H1 (cell line): Measurements from ENCODE around the gene BPIFB2. TPM values are rescaled to one million over a fixed set of nuclear protein-coding genes. Genes with fewer than 3 reads are reported as not detected.
A peak's percentile ranks its signal among the peaks of the same experiment; 100 is the strongest.

Experiments
- CTCF ChIA-PET: fragments of 300-600 bp; sonication (Branson Sonifier 250); formaldehyde crosslinking; loops from one replicate; lab custom pipeline; 2021; ENCODE audit not compliant: partially characterized antibody; lab: Charles Lee
- POLR2A ChIA-PET: fragments of 300-600 bp; sonication (Branson Sonifier 250); formaldehyde crosslinking; loops from one replicate; lab custom pipeline; 2021; ENCODE audit warnings: inconsistent platforms; ENCODE audit not compliant: partially characterized antibody; lab: Charles Lee
- DNase-seq, 2 experiments: peaks; one replicate each; pipeline versions ENCODE4 v3.0.0 to v3.0.0-alpha.2; 2010 to 2022; ENCODE audit warnings: low spot score in 2 of 2, low read depth in 1 of 2, mixed read lengths in 1 of 2
- FAIRE-seq: peaks from 2 replicates; lab custom pipeline; 2011; peaks lifted over from hg19 to GRCh38; lab: Jason Lieb, UNC
- H2AFZ ChIP-seq: 2 replicates; pipeline ENCODE4 v1.8.1; 2012; ENCODE audit warnings: low read length, inconsistent platforms
- H2AK5ac ChIP-seq: 2 replicates; pipeline ENCODE4 v1.6.1; 2013; ENCODE audit warnings: low read depth, low read length
- H2BK120ac ChIP-seq: replicated peaks from 2 replicates; pipeline ENCODE3; 2013; ENCODE audit warnings: low read depth, low read length, inconsistent platforms
- H2BK12ac ChIP-seq: 2 replicates; pipeline ENCODE4 v1.6.1; 2013; ENCODE audit warnings: low read depth, low read length
- H2BK15ac ChIP-seq: 2 replicates; pipeline ENCODE4 v1.6.1; 2013; ENCODE audit warnings: low read length
- H2BK20ac ChIP-seq: 2 replicates; pipeline ENCODE4 v1.6.1; 2013; ENCODE audit warnings: low read length
- H2BK5ac ChIP-seq: 2 replicates; pipeline ENCODE4 v1.6.1; 2013; ENCODE audit warnings: low read depth, low read length
- H3K14ac ChIP-seq: 2 replicates; pipeline ENCODE4 v1.6.1; 2013; ENCODE audit warnings: inconsistent platforms; ENCODE audit not compliant: insufficient read length
- H3K18ac ChIP-seq: 2 replicates; pipeline ENCODE4 v1.6.1; 2013; ENCODE audit warnings: low read length; ENCODE audit errors: extremely low read depth
- H3K23ac ChIP-seq: 2 replicates; pipeline ENCODE4 v1.6.1; 2013; ENCODE audit warnings: inconsistent platforms; ENCODE audit not compliant: insufficient read length
- H3K23me2 ChIP-seq: 2 replicates; pipeline ENCODE4 v1.6.1; 2013; ENCODE audit warnings: low read depth, low read length
- H3K27ac ChIP-seq: 2 replicates; pipeline ENCODE4 v1.6.1; 2011; ENCODE audit warnings: low read depth, low read length, inconsistent platforms
- H3K27me3 ChIP-seq, 4 experiments: replicated peaks in 1 of 4; 1 replicate in 1 of 4; 2 replicates in 3 of 4; pipeline versions ENCODE4 v1.6.1 to v1.8.1; 2011 to 2013; ENCODE audit warnings: low read length in 3 of 4, mild to moderate bottlenecking in 3 of 4, inconsistent platforms in 2 of 4, mixed read lengths in 2 of 4, moderate library complexity in 1 of 4; ENCODE audit not compliant: control insufficient read depth in 3 of 4, insufficient read depth in 3 of 4; ENCODE audit errors: extremely low read depth in 1 of 4
- H3K36me3 ChIP-seq, 4 experiments: 2 replicates each; pipeline versions ENCODE4 v1.6.1 to v1.8.1; 2011 to 2013; ENCODE audit warnings: mild to moderate bottlenecking in 4 of 4, low read length in 3 of 4, moderate library complexity in 2 of 4, control low read depth in 1 of 4, inconsistent platforms in 1 of 4; ENCODE audit not compliant: insufficient read depth in 4 of 4, control insufficient read depth in 2 of 4
- H3K4ac ChIP-seq: replicated peaks from 2 replicates; pipeline ENCODE3; 2013; ENCODE audit warnings: low read length, low read depth, mixed read lengths, inconsistent platforms; ENCODE audit not compliant: insufficient read length
- H3K4me1 ChIP-seq, 4 experiments: replicated peaks in 1 of 4; 1 replicate in 1 of 4; 2 replicates in 3 of 4; pipeline versions ENCODE4 v1.6.1 to v1.8.1; 2011 to 2013; ENCODE audit warnings: low read length in 3 of 4, inconsistent platforms in 2 of 4, mixed read lengths in 1 of 4; ENCODE audit not compliant: insufficient read depth in 4 of 4, control insufficient read depth in 3 of 4
- H3K4me2 ChIP-seq, 2 experiments: 2 replicates each; pipeline versions ENCODE4 v1.6.1 to v1.8.1; 2011 to 2013; ENCODE audit warnings: low read depth in 2 of 2, low read length in 2 of 2, control low read depth in 1 of 2, inconsistent platforms in 1 of 2, mild to moderate bottlenecking in 1 of 2; ENCODE audit not compliant: insufficient read depth in 1 of 2
- H3K4me3 ChIP-seq, 4 experiments: fragments of 200-600, 300-600 bp in 1 of 4; sonication (generic), shearing (Covaris generic), sonication (Bioruptor Twin) in 1 of 4; 2 replicates each; pipeline versions ENCODE4 v1.5.1 to v1.8.1; 2011 to 2016; ENCODE audit warnings: low read length in 4 of 4, low read depth in 3 of 4, control low read depth in 2 of 4, inconsistent platforms in 2 of 4, mild to moderate bottlenecking in 2 of 4, mixed read lengths in 1 of 4, moderate library complexity in 1 of 4; ENCODE audit not compliant: insufficient read depth in 2 of 4; ENCODE audit errors: extremely low read depth in 1 of 4
- H3K56ac ChIP-seq: replicated peaks from 2 replicates; pipeline ENCODE3; 2013; ENCODE audit warnings: low read depth, mild to moderate bottlenecking, mixed read lengths, low read length, inconsistent platforms; ENCODE audit not compliant: insufficient read length
- H3K79me1 ChIP-seq: 2 replicates; pipeline ENCODE4 v1.6.1; 2013; ENCODE audit warnings: low read depth, low read length, control low read depth
- H3K79me2 ChIP-seq, 2 experiments: 2 replicates each; pipeline versions ENCODE4 v1.6.1 to v1.8.1; 2012 to 2013; ENCODE audit warnings: low read length in 2 of 2, mild to moderate bottlenecking in 2 of 2, inconsistent platforms in 1 of 2; ENCODE audit not compliant: insufficient read depth in 2 of 2, control insufficient read depth in 1 of 2
- H3K9ac ChIP-seq, 4 experiments: replicated peaks in 1 of 4; 1 replicate in 1 of 4; 2 replicates in 3 of 4; pipeline versions ENCODE4 v1.6.1 to v1.8.1; 2011 to 2013; ENCODE audit warnings: low read depth in 3 of 4, low read length in 3 of 4, control low read depth in 2 of 4, mild to moderate bottlenecking in 2 of 4, moderate library complexity in 2 of 4, inconsistent platforms in 1 of 4; ENCODE audit errors: extremely low read depth in 1 of 4
- H3K9me3 ChIP-seq, 2 experiments: 2 replicates each; pipeline versions ENCODE4 v1.6.1 to v1.8.1; 2012 to 2013; ENCODE audit warnings: mild to moderate bottlenecking in 2 of 2, moderate library complexity in 2 of 2, control low read depth in 1 of 2, inconsistent platforms in 1 of 2, low read depth in 1 of 2, low read length in 1 of 2, mixed read lengths in 1 of 2; ENCODE audit not compliant: insufficient read depth in 2 of 2
- H4K20me1 ChIP-seq, 2 experiments: replicated peaks in 1 of 2; 2 replicates each; pipeline versions ENCODE3 to v1.8.1; 2011 to 2013; ENCODE audit warnings: inconsistent platforms in 2 of 2, low read length in 2 of 2, mild to moderate bottlenecking in 1 of 2; ENCODE audit not compliant: insufficient read depth in 2 of 2, control insufficient read depth in 1 of 2
- H4K5ac ChIP-seq: 2 replicates; pipeline ENCODE4 v1.6.1; 2013; ENCODE audit warnings: low read length, low read depth, mixed read lengths, inconsistent platforms; ENCODE audit not compliant: insufficient read length
- H4K8ac ChIP-seq: 2 replicates; pipeline ENCODE4 v1.8.0; 2013; ENCODE audit warnings: mild to moderate bottlenecking, moderate library complexity, low read length, inconsistent platforms; ENCODE audit not compliant: insufficient read depth; ENCODE audit errors: extremely low read depth
- H4K91ac ChIP-seq: replicated peaks from 2 replicates; pipeline ENCODE3; 2013; ENCODE audit warnings: low read length, mixed read lengths, inconsistent platforms; ENCODE audit not compliant: insufficient read length
- CHD1 ChIP-seq: IDR thresholded peaks from 2 replicates; pipeline ENCODE4 v1.6.1; 2012; ENCODE audit warnings: low read depth, low read length, improper control_type of control experiment
- EGR1 ChIP-seq: IDR thresholded peaks from 2 replicates; pipeline ENCODE4 v1.6.1; 2011; ENCODE audit warnings: low read depth, low read length, borderline replicate concordance
- FOSL1 ChIP-seq: IDR thresholded peaks from 2 replicates; pipeline ENCODE4 v1.6.1; 2011; ENCODE audit warnings: mild to moderate bottlenecking, low read depth, low read length, moderate library complexity; ENCODE audit not compliant: insufficient read depth
- JUN ChIP-seq: IDR thresholded peaks from 2 replicates; pipeline ENCODE4 v1.6.1; 2011; ENCODE audit warnings: low read depth, mild to moderate bottlenecking, improper control_type of control experiment, low read length
- KDM4A ChIP-seq: IDR thresholded peaks from one replicate; pipeline ENCODE4 v1.7.1; 2012; ENCODE audit warnings: low read depth, mild to moderate bottlenecking, moderate library complexity, low read length, inconsistent platforms; ENCODE audit not compliant: severe bottlenecking
- KDM5A ChIP-seq: fragments of 200-600 bp; IDR thresholded peaks from 2 replicates; pipeline ENCODE4 v1.7.1; 2012; ENCODE audit warnings: mild to moderate bottlenecking, low read length, inconsistent platforms, mixed read lengths
- NANOG ChIP-seq: IDR thresholded peaks from 2 replicates; pipeline ENCODE4 v1.6.1; 2011; ENCODE audit warnings: low read length, low read depth, mild to moderate bottlenecking, inconsistent platforms; ENCODE audit not compliant: insufficient read depth, poor library complexity, severe bottlenecking
- NRF1 ChIP-seq: IDR thresholded peaks from 2 replicates; pipeline ENCODE4 v1.6.1; 2011; ENCODE audit warnings: mild to moderate bottlenecking, low read depth, low read length, improper control_type of control experiment
- SAP30 ChIP-seq: fragments of 300-600 bp; sonication (generic); IDR thresholded peaks from 2 replicates; pipeline ENCODE4 v1.7.1; 2012; ENCODE audit warnings: low read length, moderate library complexity, mild to moderate bottlenecking, inconsistent platforms; ENCODE audit not compliant: insufficient read depth, insufficient replicate concordance
- SIX5 ChIP-seq: IDR thresholded peaks from 2 replicates; pipeline ENCODE4 v1.6.1; 2011; ENCODE audit warnings: mild to moderate bottlenecking, low read depth, low read length
- SRF ChIP-seq: IDR thresholded peaks from 2 replicates; pipeline ENCODE4 v1.6.1; 2011; ENCODE audit warnings: mild to moderate bottlenecking, low read depth, low read length, moderate library complexity
- SUZ12 ChIP-seq: fragments of 200-600 bp; sonication (generic); IDR thresholded peaks from 2 replicates; pipeline ENCODE4 v1.6.1; 2012; ENCODE audit warnings: mild to moderate bottlenecking, inconsistent platforms, low read length, moderate library complexity, mixed read lengths
- WGBS, 2 experiments: shearing (Covaris generic) in 1 of 2; methylation state at CpG; one replicate each; pipeline versions ENCODE4 v1.1.6 to v1.1.7; 2013 to 2015; ENCODE audit warnings: low lambda C conversion rate in 2 of 2, mixed read lengths in 2 of 2, inconsistent platforms in 1 of 2, low coverage in 1 of 2, missing lambda C conversion rate in 1 of 2; ENCODE audit not compliant: insufficient replicate concordance in 2 of 2, insufficient coverage in 1 of 2, insufficient read length in 1 of 2; ENCODE audit errors: extremely low coverage in 1 of 2, missing lambda C conversion rate in 1 of 2; 5-methylcytosine and 5-hydroxymethylcytosine counted together
- polyA plus RNA-seq, 7 experiments: library from polyadenylated mRNA; depleted of rRNA in 3 of 7; stranded (reverse) in 5 of 7; unstranded in 2 of 7; fragments of >200 nt in 5 of 7; fragments of 200-250 nt in 2 of 7; gene quantifications; 1 replicate in 5 of 7; 2 replicates in 1 of 7; 4 replicates in 1 of 7; pipeline versions ENCODE4 v1.2.1 to v1.2.3, GENCODE V29; 2011 to 2013; ENCODE audit warnings: missing spikeins in 2 of 7, mixed read lengths in 2 of 7
- total RNA-seq: library from RNA; stranded (reverse); fragmentation: NEBNext Ultra II Directional; extraction: Animal tissue kit (Norgen Biotek cat#: 25700); gene quantifications from 2 replicates; pipeline ENCODE4 v1.2.1, GENCODE V29; 2021
- TF ChIP-seq, protein P1 (sequence below): IDR thresholded peaks from 2 replicates; pipeline ENCODE4 v1.6.1; 2012; ENCODE audit warnings: inconsistent platforms

Gene BPIFB2
- total and polyA plus RNA-seq, 2 of the 8 experiments (the other 6 are each of a cell fraction or from before 2014, with no cell fraction given), result not detected

GRCh38 chr20:32965581-32966373, 41.7 kb upstream of the BPIFB2 start:
- no peaks in the 10 kb centered on the region; a peak in 2 of 7 replicates for H3K4me1 ChIP-seq
- no peak overlapping the region for H2BK5ac ChIP-seq
- ChIA-PET POLR2A (no interaction called here), CTCF (interaction anchor here (0.6 to 1.8 kb wide), 4 partner anchors 8 to 41 kb away, joined by 3 to 7 read pairs (median 4); partner anchors contain the start of gene SUN5)
- H2BK20ac ChIP-seq, result no peak overlapping the region
- H3K56ac ChIP-seq, result no peak overlapping the region
- no peaks in the 10 kb centered on the region for H3K9me3 ChIP-seq
- 92% methylated on average over 12 of the region's 12 CpGs; no CpG with 5 or more reads in 1 of the 2 experiments for WGBS, 2 experiments
- no peak overlapping the region for H3K4me3 ChIP-seq
- no peak overlapping the region for H2BK12ac ChIP-seq
- no peak overlapping the region for H3K14ac ChIP-seq
- no peak overlapping the region for H2AK5ac ChIP-seq
- FAIRE-seq (no peak), DNase-seq (peak in 1 of 2 experiments; percentile 38)
- H3K23ac ChIP-seq, result no peak overlapping the region
- no peak overlapping the region for H2BK15ac ChIP-seq
- no peaks in the 10 kb centered on the region for H3K79me2 ChIP-seq
- no peaks in the 10 kb centered on the region for H3K79me1 ChIP-seq
- no peaks in the 10 kb centered on the region for H3K36me3 ChIP-seq
- no peak overlapping the region for H2AFZ ChIP-seq
- H3K27ac ChIP-seq, result no peak overlapping the region
- H3K18ac ChIP-seq, result no peak overlapping the region
- H3K27me3 ChIP-seq, result no peaks in the 10 kb centered on the region
- H3K4me2 ChIP-seq, result no peak overlapping the region
- H4K91ac ChIP-seq, result no peak overlapping the region
- no peak overlapping the region for H2BK120ac ChIP-seq
- no peaks in the 10 kb centered on the region for H4K20me1 ChIP-seq
- H4K5ac ChIP-seq, result no peak overlapping the region
- no peak overlapping the region for H3K9ac ChIP-seq
- no peak overlapping the region; the same call in 1 of the 2 replicates for H4K8ac ChIP-seq
- no peaks in the 10 kb centered on the region for H3K23me2 ChIP-seq
- no peak overlapping the region for H3K4ac ChIP-seq
- TF ChIP-seq FOSL1 (no peak), SRF (no peak), NANOG (no peak), JUN (no peak), SUZ12 (no peak), SAP30 (no peak), CHD1 (no peak), NRF1 (no peak), KDM5A (no peak), SIX5 (no peak), KDM4A (no peak), EGR1 (no peak)
- TF ChIP-seq, protein P1, sequence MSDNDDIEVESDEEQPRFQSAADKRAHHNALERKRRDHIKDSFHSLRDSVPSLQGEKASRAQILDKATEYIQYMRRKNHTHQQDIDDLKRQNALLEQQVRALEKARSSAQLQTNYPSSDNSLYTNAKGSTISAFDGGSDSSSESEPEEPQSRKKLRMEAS, result no peak
